Measurements from ENCODE around the gene TAOK3.
"Not testable (repeated sequence)": the region's sequence is repeated elsewhere in the genome, so short reads cannot be mapped to it uniquely, and the experiment has no call there.

TAOK3 gene

GRCh38 chr12:118373616-118374015 lies 909 bp upstream of the TAOK3 start:
- DNase-seq, result no peak

GRCh38 chr12:118371321-118372282 lies 1.1 kb downstream of the TAOK3 start:
- peak in 1 of 4 experiments; percentile 48 for DNase-seq

GRCh38 chr12:118370601-118371000 lies 2.1 kb downstream of the TAOK3 start:
- no peak for DNase-seq

GRCh38 chr12:118368821-118369220 lies 3.9 kb downstream of the TAOK3 start:
- DNase-seq, result peak in 3 of 4 experiments; percentile 36 to 54 (median 44)

GRCh38 chr12:118361889-118362288 lies 10.8 kb downstream of the TAOK3 start:
- peak in 3 of 4 experiments; percentile 35 to 83 (median 81) for DNase-seq

GRCh38 chr12:118361092-118361404 lies 11.7 kb downstream of the TAOK3 start:
- DNase-seq, result no peak

GRCh38 chr12:118359541-118359915 lies 13.2 kb downstream of the TAOK3 start:
- peak in 3 of 4 experiments; percentile 43 to 56 (median 55) for DNase-seq

- peak; percentile 52 to 81 (median 68) for DNase-seq
Measured at GRCh38 chr12:118358612-118359540, 13.8 kb downstream of the TAOK3 start.

- no peak for DNase-seq
Measured at GRCh38 chr12:118358008-118358359, 14.7 kb downstream of the TAOK3 start.

- peak; percentile 81 to 96 (median 90) for DNase-seq
Measured at GRCh38 chr12:118357257-118358007, 15.3 kb downstream of the TAOK3 start.

GRCh38 chr12:118356809-118357256 lies 15.9 kb downstream of the TAOK3 start:
- peak; percentile 38 to 91 (median 68) for DNase-seq

- DNase-seq, result no peak
Measured at GRCh38 chr12:118355843-118356242, 16.9 kb downstream of the TAOK3 start.

GRCh38 chr12:118354903-118355302 lies 17.8 kb downstream of the TAOK3 start:
- no peak for DNase-seq

GRCh38 chr12:118354503-118354902 lies 18.2 kb downstream of the TAOK3 start:
- not testable (repeated sequence) for DNase-seq

- no peak for DNase-seq
Measured at GRCh38 chr12:118353721-118354120, 19.0 kb downstream of the TAOK3 start.

GRCh38 chr12:118350908-118351559 lies 21.7 kb downstream of the TAOK3 start:
- peak in 1 of 4 experiments; percentile 64 for DNase-seq

- no peak for DNase-seq
Measured at GRCh38 chr12:118347916-118348315, 24.8 kb downstream of the TAOK3 start.

GRCh38 chr12:118346895-118347294 lies 25.8 kb downstream of the TAOK3 start:
- peak in 2 of 4 experiments; percentile 22 to 27 for DNase-seq

- DNase-seq, result peak in 1 of 4 experiments; percentile 23
Measured at GRCh38 chr12:118345355-118345754, 27.4 kb downstream of the TAOK3 start.

- no peak for DNase-seq
Measured at GRCh38 chr12:118344829-118345228, 27.9 kb downstream of the TAOK3 start.

- peak in 1 of 4 experiments; percentile 26 for DNase-seq
Measured at GRCh38 chr12:118342090-118342489, 30.6 kb downstream of the TAOK3 start.

Measured in suppressor macrophage (primary cell).